Left hindlimb (tissue), 1 donor: ENCODE results near the gene HSPB3.
"Not testable (repeated sequence)": the region's sequence is repeated elsewhere in the genome, so short reads cannot be mapped to it uniquely, and the experiment has no call there.

Experiments
- DNase-seq: peaks from one replicate; pipeline ENCODE4 v3.0.0-alpha.2; 2018

The HSPB3 gene

DNA sequence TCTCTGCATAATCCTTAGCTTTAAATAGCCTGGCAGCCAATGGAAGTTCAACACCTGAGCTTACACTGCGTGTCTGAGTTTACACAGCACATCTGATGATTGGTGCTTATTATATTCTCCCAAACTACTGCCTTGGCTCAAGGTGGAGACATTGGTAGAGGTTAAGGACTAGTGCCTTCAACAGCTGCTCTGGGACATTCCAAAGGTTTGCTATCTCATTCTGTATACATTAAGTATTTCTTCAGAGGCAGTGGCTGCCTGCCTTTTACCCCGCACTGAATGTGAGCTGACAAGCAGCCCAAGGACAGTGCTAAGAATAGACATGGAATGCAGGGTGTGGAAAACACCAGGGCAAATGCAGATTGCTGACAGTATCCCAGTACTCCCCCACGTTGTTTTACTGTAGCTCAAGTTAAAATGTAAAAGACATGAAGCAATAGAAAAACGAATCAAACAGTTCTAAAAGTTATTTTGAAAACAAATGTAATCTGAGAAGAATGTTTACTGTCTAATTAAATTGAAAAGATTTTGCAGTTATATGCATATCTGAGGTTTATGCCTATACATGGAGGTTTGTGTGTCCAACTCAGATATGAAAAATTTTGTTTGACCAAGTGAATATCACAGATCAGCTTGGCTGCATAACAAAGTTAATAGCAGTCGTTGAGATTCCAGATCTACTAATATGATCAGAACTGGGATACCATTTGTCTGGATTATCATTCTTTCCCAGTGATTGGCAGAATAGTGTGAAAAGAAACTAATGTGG lies 1.8 kb downstream of the HSPB3 start:
- peak; percentile 63 for DNase-seq

DNA sequence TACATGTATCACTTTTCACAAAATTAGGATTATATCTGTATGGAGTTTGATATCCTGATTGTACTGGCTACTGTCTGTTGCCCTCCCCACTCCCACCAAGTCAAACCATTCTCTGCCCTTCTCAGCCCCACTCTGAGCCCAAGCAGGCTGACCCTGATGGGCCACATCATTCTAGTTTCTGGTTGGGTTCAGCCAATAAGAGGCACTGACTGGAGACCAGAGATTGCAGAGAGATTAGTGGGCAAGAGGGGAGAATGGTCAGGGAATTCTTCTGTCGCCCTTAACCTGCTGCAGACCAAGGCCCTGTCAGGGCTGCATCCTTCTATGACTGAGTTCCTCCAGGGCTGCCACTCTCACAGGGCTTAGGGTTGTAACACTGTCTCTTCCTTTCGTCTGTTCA lies 2.7 kb downstream of the HSPB3 start:
- no peak for DNase-seq

- no peak for DNase-seq
Observed at GRCh38 chr5:54460181-54460919, 4.9 kb downstream of the HSPB3 start.

GRCh38 chr5:54462281-54462680 lies 6.8 kb downstream of the HSPB3 start:
- DNase-seq, result no peak

- no peak for DNase-seq
Observed at GRCh38 chr5:54463713-54464112, 8.2 kb downstream of the HSPB3 start.

- DNase-seq, result no peak
Observed at GRCh38 chr5:54469622-54470021, 14.1 kb downstream of the HSPB3 start.

DNA sequence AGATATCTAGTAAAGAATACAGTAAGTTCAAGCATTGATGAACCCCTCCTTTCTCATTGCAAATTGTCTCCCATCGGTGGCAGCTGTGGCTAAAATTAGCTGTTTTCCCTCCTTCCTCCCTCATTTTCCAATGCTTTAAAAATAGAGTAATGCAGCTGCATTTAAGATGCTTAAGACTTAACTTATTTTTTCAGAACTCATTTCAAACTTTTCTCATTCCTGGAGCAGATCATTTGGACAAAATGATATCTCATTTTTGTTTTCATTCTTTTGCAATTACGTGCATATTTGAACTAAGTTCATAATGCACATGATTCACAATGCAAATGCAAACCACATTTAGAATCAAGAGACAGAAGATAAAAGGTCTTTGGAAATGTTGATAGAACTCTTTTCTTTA lies 14.6 kb downstream of the HSPB3 start:
- DNase-seq, result no peak

DNA sequence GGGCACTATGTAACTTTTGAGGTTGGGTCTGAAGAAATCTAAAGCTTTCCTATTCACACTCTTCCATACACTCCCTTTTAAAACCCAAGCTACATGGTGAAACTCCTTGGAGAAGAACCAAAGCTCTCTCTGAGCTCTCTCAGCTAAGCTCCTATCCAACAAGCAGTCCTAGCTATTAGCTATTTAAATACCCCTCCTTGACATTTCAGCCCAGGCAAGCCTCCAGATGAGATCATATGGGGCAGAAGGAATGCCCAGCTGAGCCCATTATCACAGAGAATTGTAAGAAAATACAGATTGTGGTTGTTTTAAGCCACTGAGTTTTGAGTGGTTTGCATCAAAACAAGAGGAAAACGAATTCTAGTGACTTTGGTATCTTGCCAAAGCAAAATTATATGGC lies 15.2 kb downstream of the HSPB3 start:
- no peak for DNase-seq

DNA sequence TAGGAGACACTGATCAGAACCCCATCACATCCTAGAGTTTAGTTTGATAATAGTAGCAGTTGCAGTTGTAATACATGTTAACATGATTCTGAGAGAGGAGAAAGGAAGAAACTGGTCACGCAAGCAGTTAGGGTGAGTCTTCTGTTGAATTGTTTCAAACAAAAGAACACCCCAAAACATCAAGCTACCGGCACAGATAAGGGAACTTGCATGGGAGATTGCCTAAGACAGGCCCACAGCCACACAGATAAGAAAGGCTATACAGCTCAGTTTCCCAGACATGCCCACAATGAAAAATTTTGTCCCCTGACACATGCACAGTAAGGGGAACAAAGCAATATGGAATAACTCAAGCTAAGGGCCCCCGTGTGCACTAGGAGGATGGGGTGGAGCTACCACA lies 15.9 kb downstream of the HSPB3 start:
- DNase-seq, result no peak

GRCh38 chr5:54476682-54477081 lies 21.2 kb downstream of the HSPB3 start:
- DNase-seq, result no peak

DNA sequence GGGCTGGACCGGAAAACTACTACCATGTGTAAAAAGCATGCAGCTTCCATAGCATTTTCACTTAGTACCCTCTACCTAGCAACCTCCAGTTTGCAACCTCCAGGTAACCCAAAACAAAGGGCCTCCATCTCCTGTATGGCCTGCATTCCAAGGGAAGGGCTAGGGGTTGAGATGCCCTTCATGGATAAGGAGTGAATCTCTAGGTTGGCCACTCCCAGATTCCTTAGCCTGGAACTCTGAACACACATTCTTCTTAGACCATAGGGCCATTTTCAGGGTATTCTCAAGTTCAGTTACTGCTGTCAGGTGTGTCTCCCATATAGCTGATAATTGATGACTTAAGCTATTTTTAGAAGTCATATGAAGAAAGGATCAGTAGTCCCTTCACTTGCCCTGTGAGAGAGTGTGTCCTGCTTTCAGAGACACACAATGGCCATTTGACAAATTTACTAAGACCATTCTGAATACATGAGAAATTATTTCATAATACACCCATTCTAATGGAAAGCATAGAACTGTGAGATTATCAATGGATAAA lies 22.5 kb downstream of the HSPB3 start:
- no peak for DNase-seq

- no peak for DNase-seq
Observed at GRCh38 chr5:54480296-54480695, 24.8 kb downstream of the HSPB3 start.

DNA sequence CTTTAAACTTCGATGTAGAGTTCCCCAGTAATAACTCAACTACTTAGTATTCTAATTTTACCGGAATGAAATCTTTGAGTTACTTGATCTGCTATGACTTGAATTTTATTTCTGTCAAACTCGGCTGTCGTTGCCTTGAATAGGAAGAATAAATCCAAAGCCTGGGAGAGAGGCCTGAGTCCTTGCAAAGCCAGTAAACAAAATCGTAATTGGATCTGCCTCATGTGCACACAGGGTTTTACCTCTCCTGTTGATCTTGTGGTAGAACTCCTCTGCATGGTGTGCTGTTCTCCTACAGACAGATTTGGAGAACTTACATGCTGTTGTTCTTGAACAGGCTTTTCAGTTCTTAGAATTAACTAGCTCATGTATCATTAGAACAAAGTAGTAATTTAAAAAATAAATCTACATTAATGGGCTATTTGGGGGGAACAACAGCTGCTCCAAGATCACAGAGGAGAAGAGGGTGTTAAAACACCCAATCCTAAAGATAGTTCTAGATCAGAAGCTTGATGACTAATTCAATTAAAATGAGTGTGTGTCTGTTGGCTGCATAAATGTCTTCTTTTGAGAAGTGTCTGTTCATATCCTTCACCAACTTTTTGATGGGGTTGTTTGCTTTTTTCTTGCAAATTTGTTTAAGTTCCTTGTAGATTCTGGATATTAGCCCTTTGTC lies 28.9 kb downstream of the HSPB3 start:
- no peak for DNase-seq

DNA sequence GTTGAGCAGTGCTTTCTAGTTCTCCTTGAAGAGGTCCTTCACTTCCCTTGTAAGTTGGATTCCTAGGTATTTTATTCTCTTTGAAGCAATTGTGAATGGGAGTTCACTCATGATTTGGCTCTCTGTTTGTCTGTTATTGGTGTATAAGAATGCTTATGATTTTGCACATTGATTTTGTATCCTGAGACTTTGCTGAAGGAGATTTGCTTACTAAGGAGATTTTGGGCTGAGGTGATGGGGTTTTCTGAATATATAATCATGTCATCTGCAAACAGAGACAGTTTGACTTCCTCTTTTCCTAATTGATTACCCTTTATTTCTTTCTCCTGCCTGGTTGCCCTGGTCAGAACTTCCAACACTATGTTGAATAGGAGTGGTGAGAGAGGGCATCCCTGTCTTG lies 30.2 kb downstream of the HSPB3 start:
- not testable (repeated sequence) for DNase-seq

- not testable (repeated sequence) for DNase-seq
Observed at GRCh38 chr5:54489648-54489979, 34.1 kb downstream of the HSPB3 start.

DNA sequence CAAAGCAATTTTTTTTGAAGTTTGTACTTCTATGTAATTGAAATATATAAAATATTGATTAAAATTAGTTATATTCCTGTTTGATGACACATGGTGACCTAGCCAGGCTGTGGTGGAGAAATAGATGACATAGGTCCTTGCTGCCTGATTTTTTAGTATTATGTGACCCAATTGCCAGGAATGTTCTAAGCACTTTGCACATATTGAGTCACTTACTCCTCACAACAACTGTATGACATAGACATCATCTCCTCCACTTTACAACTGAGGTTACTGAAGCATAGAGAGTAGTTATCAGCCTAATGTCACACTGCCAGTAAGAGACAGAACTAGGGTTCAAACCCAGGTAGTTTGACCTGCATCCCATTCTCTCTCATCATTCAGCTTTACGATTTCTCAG lies 35.8 kb downstream of the HSPB3 start:
- no peak for DNase-seq

- no peak for DNase-seq
Observed at GRCh38 chr5:54492178-54492577, 36.7 kb downstream of the HSPB3 start.

DNA sequence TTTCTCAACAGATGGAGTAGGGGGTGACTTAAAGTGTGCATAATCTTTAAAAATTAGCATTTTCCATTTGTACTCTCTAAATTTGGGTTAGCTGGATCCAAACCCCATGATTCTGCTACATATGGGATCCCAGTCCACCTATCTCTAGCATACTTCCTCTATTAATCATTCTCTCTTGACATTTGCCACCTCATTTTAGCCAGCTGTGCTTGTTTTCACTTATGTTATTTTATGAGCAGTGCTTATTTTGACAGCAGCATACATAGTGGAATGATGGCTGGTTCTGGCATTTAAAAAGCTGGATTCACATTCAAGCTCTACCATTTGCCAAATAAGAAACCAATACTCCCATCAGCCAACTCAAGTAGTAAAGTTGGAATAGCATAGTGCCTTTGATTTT lies 39.5 kb downstream of the HSPB3 start:
- no peak for DNase-seq
